DOHH2 (cell line): ENCODE data around the gene ZBTB7A.

Experiments
- EZH2phosphoT487 ChIP-seq: fragments of 200-600 bp; sonication (generic); IDR thresholded peaks from 2 replicates; pipeline ENCODE4 v1.6.1; 2017; ENCODE audit warnings: borderline replicate concordance, mild to moderate bottlenecking, antibody characterized with exemption, low read length, moderate library complexity, mixed read lengths
- TF ChIP-seq, protein P1 (sequence below): fragments of 200-600 bp; sonication (generic); IDR thresholded peaks from one replicate; pipeline ENCODE4 v1.5.1; 2014; ENCODE audit warnings: antibody characterized with exemption, mild to moderate bottlenecking, low read depth, low read length; ENCODE audit not compliant: poor library complexity, severe bottlenecking

DNA sequence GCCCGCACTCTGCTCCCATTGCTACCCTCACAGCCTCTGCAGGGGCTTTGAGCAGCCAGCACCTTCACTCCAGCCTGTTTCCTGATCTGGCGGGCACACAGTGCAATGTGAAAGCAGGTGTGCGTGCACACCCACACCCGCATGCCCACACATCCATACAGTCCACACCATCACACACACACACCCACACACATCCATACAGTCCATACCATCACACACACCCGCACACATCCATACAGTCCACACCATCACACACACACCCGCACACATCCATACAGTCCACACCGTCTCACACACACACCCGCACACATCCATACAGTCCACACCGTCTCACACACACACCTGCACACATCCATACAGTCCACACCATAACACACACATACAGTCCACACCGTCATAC is 31.1 kb downstream of the ZBTB7A start:
- TF ChIP-seq, protein P1, sequence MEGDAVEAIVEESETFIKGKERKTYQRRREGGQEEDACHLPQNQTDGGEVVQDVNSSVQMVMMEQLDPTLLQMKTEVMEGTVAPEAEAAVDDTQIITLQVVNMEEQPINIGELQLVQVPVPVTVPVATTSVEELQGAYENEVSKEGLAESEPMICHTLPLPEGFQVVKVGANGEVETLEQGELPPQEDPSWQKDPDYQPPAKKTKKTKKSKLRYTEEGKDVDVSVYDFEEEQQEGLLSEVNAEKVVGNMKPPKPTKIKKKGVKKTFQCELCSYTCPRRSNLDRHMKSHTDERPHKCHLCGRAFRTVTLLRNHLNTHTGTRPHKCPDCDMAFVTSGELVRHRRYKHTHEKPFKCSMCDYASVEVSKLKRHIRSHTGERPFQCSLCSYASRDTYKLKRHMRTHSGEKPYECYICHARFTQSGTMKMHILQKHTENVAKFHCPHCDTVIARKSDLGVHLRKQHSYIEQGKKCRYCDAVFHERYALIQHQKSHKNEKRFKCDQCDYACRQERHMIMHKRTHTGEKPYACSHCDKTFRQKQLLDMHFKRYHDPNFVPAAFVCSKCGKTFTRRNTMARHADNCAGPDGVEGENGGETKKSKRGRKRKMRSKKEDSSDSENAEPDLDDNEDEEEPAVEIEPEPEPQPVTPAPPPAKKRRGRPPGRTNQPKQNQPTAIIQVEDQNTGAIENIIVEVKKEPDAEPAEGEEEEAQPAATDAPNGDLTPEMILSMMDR = no peak
- no peak for TF ChIP-seq EZH2phosphoT487
